Measurements from ENCODE around the gene IL27RA. TPM values are rescaled to one million over a fixed set of nuclear protein-coding genes. Genes with fewer than 3 reads are reported as not detected.
"Not testable (repeated sequence)": the region's sequence is repeated elsewhere in the genome, so short reads cannot be mapped to it uniquely, and the experiment has no call there.

Gene IL27RA
- total RNA-seq, 5 donors from 2014 or later (not counting 1 experiment from before 2014, with no cell fraction given) = 44.2 to 82.4 (median 66.5) TPM

GRCh38 chr19:14023404-14024235, 7.9 kb upstream of the IL27RA start:
- ChIA-PET POLR2A (no interaction called here), CTCF (no interaction called here)
- DNase-seq = peak in 1 of 35 experiments; percentile 30
- Histone ChIP-seq H3K4me1 (ENCODE audit: control insufficient read depth in 1 of 2, extremely low read depth in 1 of 2, insufficient read depth in 2 of 2, low read length in 2 of 2) (peaks cover 0 to 18% of the 10 kb centered on the region in 2 experiments), H3K36me3 (ENCODE audit: control insufficient read depth in 2 of 2, extremely low read depth in 1 of 2, insufficient read depth in 1 of 2, low read length in 1 of 2) (no peaks in the 10 kb centered on the region), H3K9me3 (no peaks in the 10 kb centered on the region), H3K4me3 (ENCODE audit: control insufficient read depth in 1 of 2, extremely low read depth in 1 of 2, low read length in 1 of 2) (no peak overlapping the region), H3K27ac (ENCODE audit: low read length) (no peak overlapping the region), H3K27me3 (replicated peaks in 1 of 2; ENCODE audit: control insufficient read depth in 2 of 2, extremely low read depth in 1 of 2, insufficient read depth in 2 of 2, low read length in 1 of 2) (no peaks in the 10 kb centered on the region)
- Mint-ChIP-seq H3K36me3 (no peaks in the 10 kb centered on the region), H3K27me3 (no peaks in the 10 kb centered on the region), H3K27ac (peak overlapping the region; percentile 46 to 49), H3K4me1 (peaks cover 8 to 18% (median 14%) of the 10 kb centered on the region in 3 donors), H3K9me3 (no peaks in the 10 kb centered on the region), H3K4me3 (no peak overlapping the region)
- WGBS (ENCODE audit: insufficient coverage) = 82% methylated on average over 5 of the region's 9 CpGs
- ATAC-seq (replicated peaks in 1 of 4) = peak in 2 of 4 experiments; percentile 32 to 45

- H3K36me3 ChIP-seq (ENCODE audit: control insufficient read depth in 2 of 2, extremely low read depth in 1 of 2, insufficient read depth in 1 of 2, low read length in 1 of 2); H3K27ac Mint-ChIP-seq; H3K27me3 Mint-ChIP-seq; ATAC-seq (replicated peaks in 1 of 4); H3K27me3 ChIP-seq (replicated peaks in 1 of 2; ENCODE audit: control insufficient read depth in 2 of 2, extremely low read depth in 1 of 2, insufficient read depth in 2 of 2, low read length in 1 of 2); H3K27ac ChIP-seq (ENCODE audit: low read length); H3K9me3 ChIP-seq; POLR2A ChIA-PET; H3K4me3 Mint-ChIP-seq; H3K36me3 Mint-ChIP-seq; H3K4me3 ChIP-seq (ENCODE audit: control insufficient read depth in 1 of 2, extremely low read depth in 1 of 2, low read length in 1 of 2); H3K9me3 Mint-ChIP-seq; DNase-seq: not testable (repeated sequence)
- peaks cover 6 to 29% of the 10 kb centered on the region in 2 experiments for H3K4me1 ChIP-seq (ENCODE audit: control insufficient read depth in 1 of 2, extremely low read depth in 1 of 2, insufficient read depth in 2 of 2, low read length in 2 of 2)
- WGBS (ENCODE audit: insufficient coverage) = 100% methylated on average over 1 of the region's 5 CpGs
- CTCF ChIA-PET = interaction anchor here in 1 of 2 donors (0.5 to 0.6 kb wide), 2 partner anchors 50 to 176 kb away, joined by 3 read pairs; no protein-coding TSS in a partner anchor
- H3K4me1 Mint-ChIP-seq = peaks cover 19 to 40% (median 34%) of the 10 kb centered on the region in 3 donors
These were observed 4.8 kb upstream of the IL27RA start for GRCh38 chr19:14026652-14027192.

GRCh38 chr19:14027856-14028450, 3.6 kb upstream of the IL27RA start, which contains the start of gene RLN3:
Gene RLN3, plus strand, starts transcription at chr19:14028148. Its CDS starts 57 bp downstream, at chr19:14028205.
- CTCF ChIA-PET = interaction anchor here in 1 of 2 donors (0.7 kb wide), 1 partner anchor 24 kb away, joined by 3 read pairs; no protein-coding TSS in a partner anchor
- no peaks in the 10 kb centered on the region for H3K9me3 Mint-ChIP-seq
- peaks cover 6 to 36% of the 10 kb centered on the region in 2 experiments for H3K4me1 ChIP-seq (ENCODE audit: control insufficient read depth in 1 of 2, extremely low read depth in 1 of 2, insufficient read depth in 2 of 2, low read length in 2 of 2)
- 87% methylated on average over 24 of the region's 24 CpGs for WGBS (ENCODE audit: insufficient coverage)
- H3K4me3 Mint-ChIP-seq = no peak within 1 kb of the TSS
- no peaks in the 10 kb centered on the region for H3K27me3 ChIP-seq (replicated peaks in 1 of 2; ENCODE audit: control insufficient read depth in 2 of 2, extremely low read depth in 1 of 2, insufficient read depth in 2 of 2, low read length in 1 of 2)
- ATAC-seq (replicated peaks in 1 of 4) (no peak), DNase-seq (no peak)
- no peaks in the 10 kb centered on the region for H3K9me3 ChIP-seq
- no peak within 1 kb of the TSS for H3K4me3 ChIP-seq (ENCODE audit: control insufficient read depth in 1 of 2, extremely low read depth in 1 of 2, low read length in 1 of 2)
- H3K27me3 Mint-ChIP-seq = no peaks in the 10 kb centered on the region
- peaks cover 24 to 47% (median 39%) of the 10 kb centered on the region in 3 donors for H3K4me1 Mint-ChIP-seq
- POLR2A ChIA-PET = interaction anchor here in 1 of 2 donors (0.6 kb wide), 2 partner anchors 10 to 11 kb away, joined by 3 to 4 read pairs; no protein-coding TSS in a partner anchor
- peak within 1 kb of the TSS; percentile 56 to 72 for H3K27ac Mint-ChIP-seq
- no peaks in the 10 kb centered on the region for H3K36me3 Mint-ChIP-seq
- no peak within 1 kb of the TSS for H3K27ac ChIP-seq (ENCODE audit: low read length)
- H3K36me3 ChIP-seq (ENCODE audit: control insufficient read depth in 2 of 2, extremely low read depth in 1 of 2, insufficient read depth in 1 of 2, low read length in 1 of 2) = no peaks in the 10 kb centered on the region

GRCh38 chr19:14028901-14029300, 2.7 kb upstream of the IL27RA start:
- WGBS (ENCODE audit: insufficient coverage) = 75% methylated on average over 3 of the region's 4 CpGs
- DNase-seq (no peak), ATAC-seq (replicated peaks in 1 of 4) (no peak)
- no peak overlapping the region for H3K4me3 ChIP-seq (ENCODE audit: control insufficient read depth in 1 of 2, extremely low read depth in 1 of 2, low read length in 1 of 2)
- H3K27me3 Mint-ChIP-seq = no peaks in the 10 kb centered on the region
- H3K27me3 ChIP-seq (replicated peaks in 1 of 2; ENCODE audit: control insufficient read depth in 2 of 2, extremely low read depth in 1 of 2, insufficient read depth in 2 of 2, low read length in 1 of 2) = no peaks in the 10 kb centered on the region
- H3K36me3 ChIP-seq (ENCODE audit: control insufficient read depth in 2 of 2, extremely low read depth in 1 of 2, insufficient read depth in 1 of 2, low read length in 1 of 2) = peaks cover 0 to 3% of the 10 kb centered on the region in 2 donors
- ChIA-PET POLR2A (interaction anchor here in 1 of 2 donors (0.7 kb wide), 1 partner anchor 18 kb away, joined by 3 read pairs; no protein-coding TSS in a partner anchor), CTCF (interaction anchor here in 1 of 2 donors (0.6 kb wide), 2 partner anchors 13 to 166 kb away, joined by 3 read pairs; no protein-coding TSS in a partner anchor)
- H3K4me3 Mint-ChIP-seq = no peak overlapping the region
- peaks cover 20 to 44% (median 35%) of the 10 kb centered on the region in 3 donors for H3K4me1 Mint-ChIP-seq
- no peaks in the 10 kb centered on the region for H3K9me3 Mint-ChIP-seq
- peaks cover 7 to 39% of the 10 kb centered on the region in 2 experiments for H3K4me1 ChIP-seq (ENCODE audit: control insufficient read depth in 1 of 2, extremely low read depth in 1 of 2, insufficient read depth in 2 of 2, low read length in 2 of 2)
- peaks cover under 1% of the 10 kb centered on the region for H3K36me3 Mint-ChIP-seq
- H3K27ac ChIP-seq (ENCODE audit: low read length) = no peak overlapping the region
- H3K9me3 ChIP-seq = no peaks in the 10 kb centered on the region
- peak overlapping the region; percentile 56 to 72 for H3K27ac Mint-ChIP-seq

- peak in 1 of 4 experiments; percentile 79 for ATAC-seq (replicated peaks in 1 of 4)
- H3K27me3 ChIP-seq (replicated peaks in 1 of 2; ENCODE audit: control insufficient read depth in 2 of 2, extremely low read depth in 1 of 2, insufficient read depth in 2 of 2, low read length in 1 of 2) = no peaks in the 10 kb centered on the region
- peaks cover 0 to 13% of the 10 kb centered on the region in 2 donors for H3K36me3 ChIP-seq (ENCODE audit: control insufficient read depth in 2 of 2, extremely low read depth in 1 of 2, insufficient read depth in 1 of 2, low read length in 1 of 2)
- peak overlapping the region; percentile 94 to 96 for H3K27ac Mint-ChIP-seq
- H3K4me3 Mint-ChIP-seq = peak overlapping the region; percentile 91 to 93 (median 92)
- CTCF ChIA-PET = interaction anchor here in 1 of 2 donors (0.8 to 1.2 kb wide), 7 partner anchors 10 to 149 kb away, joined by 3 read pairs; no protein-coding TSS in a partner anchor
- 50% methylated on average over 9 of the region's 20 CpGs for WGBS (ENCODE audit: insufficient coverage)
- H3K27me3 Mint-ChIP-seq = no peaks in the 10 kb centered on the region
- H3K4me1 Mint-ChIP-seq = peaks cover 25 to 54% (median 39%) of the 10 kb centered on the region in 3 donors
- peaks cover 7% of the 10 kb centered on the region for H3K36me3 Mint-ChIP-seq
- peaks cover 8 to 48% of the 10 kb centered on the region in 2 experiments for H3K4me1 ChIP-seq (ENCODE audit: control insufficient read depth in 1 of 2, extremely low read depth in 1 of 2, insufficient read depth in 2 of 2, low read length in 2 of 2)
- H3K4me3 ChIP-seq (ENCODE audit: control insufficient read depth in 1 of 2, extremely low read depth in 1 of 2, low read length in 1 of 2) = peak overlapping the region; percentile 54 to 93
- H3K27ac ChIP-seq (ENCODE audit: low read length) = peak overlapping the region; percentile 98
- peak in 27 of 35 experiments; percentile 70 to 88 (median 81) for DNase-seq
- H3K9me3 Mint-ChIP-seq = no peaks in the 10 kb centered on the region
- POLR2A ChIA-PET = interaction anchor here (0.5 to 1.9 kb wide), 10 partner anchors 12 to 229 kb away, joined by 3 to 14 read pairs (median 4); partner anchors contain the start of genes ASF1B (in 1 of the 2) and RFX1 (in 1 of the 2)
- H3K9me3 ChIP-seq = no peaks in the 10 kb centered on the region
These were observed 404 bp upstream of the IL27RA start for GRCh38 chr19:14030997-14031718.
